ENCODE results near the gene ST3GAL5. TPM values are rescaled to one million over a fixed set of nuclear protein-coding genes. Genes with fewer than 3 reads are reported as not detected.
A peak's percentile ranks its signal among the peaks of the same experiment; 100 is the strongest.

Gene ST3GAL5
- total RNA-seq, 1 donor from 2014 or later, result 20.0 TPM

DNA sequence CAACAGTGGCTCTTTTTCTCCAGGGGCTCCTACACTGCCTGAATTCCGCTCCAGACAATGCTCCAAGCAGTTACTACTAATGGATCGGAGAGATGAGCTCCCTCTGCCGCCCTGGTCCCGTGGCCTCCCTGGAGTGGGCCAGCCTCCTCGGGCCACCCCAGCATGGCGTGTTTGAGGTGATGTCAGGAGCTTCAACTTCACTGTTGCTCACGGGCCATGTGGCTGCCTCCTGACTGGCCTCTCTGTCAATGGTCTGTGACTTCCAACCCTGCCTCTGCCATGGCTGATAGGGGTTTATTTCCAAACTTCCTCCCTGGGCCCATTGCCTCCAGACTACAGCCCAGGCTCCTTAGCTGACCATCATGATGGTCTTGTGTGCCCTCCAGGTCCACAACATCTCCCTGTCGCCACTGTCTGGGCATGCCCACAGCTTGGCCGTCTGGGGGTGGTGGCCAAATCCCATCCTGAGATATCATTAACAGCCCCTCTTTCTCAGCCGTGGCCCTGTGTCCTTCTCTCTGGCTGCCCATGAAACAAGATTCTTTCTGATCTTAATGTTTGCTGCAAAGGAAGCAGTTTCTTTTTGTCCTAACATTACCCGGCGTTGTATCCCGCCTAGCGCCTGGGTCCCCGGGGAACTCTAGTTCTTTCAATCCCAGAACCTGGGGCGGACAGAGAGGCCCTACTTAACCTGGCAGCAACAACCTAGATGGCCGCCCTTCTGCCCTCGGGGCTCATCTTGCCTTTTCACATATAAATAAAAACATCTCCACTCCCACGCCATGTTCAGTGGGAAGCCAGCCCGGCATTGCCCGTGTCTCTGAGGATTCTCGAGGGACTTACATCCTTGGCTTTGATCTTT lies 96.9 kb downstream of the ST3GAL5 start:
- H3K9ac ChIP-seq (ENCODE audit: low read length), result no peak overlapping the region
- H3K4me1 ChIP-seq (ENCODE audit: insufficient read depth, low read length), result peaks cover 23% of the 10 kb centered on the region
- H3K27ac Mint-ChIP-seq (ENCODE audit: unreplicated experiment), result no peak overlapping the region
- H4K20me1 ChIP-seq (ENCODE audit: insufficient read depth, low read length), result peaks cover 1% of the 10 kb centered on the region
- no peaks in the 10 kb centered on the region for H3K36me3 ChIP-seq (ENCODE audit: insufficient read depth, low read length)
- no peak overlapping the region for H3K4me3 Mint-ChIP-seq (ENCODE audit: unreplicated experiment)
- H3K4me2 ChIP-seq (ENCODE audit: low read length), result peak overlapping the region; percentile 30
- peaks cover 38% of the 10 kb centered on the region for H3K4me1 Mint-ChIP-seq (ENCODE audit: low read depth, unreplicated experiment)
- peaks cover 4% of the 10 kb centered on the region for H3K36me3 Mint-ChIP-seq (ENCODE audit: low read depth, unreplicated experiment)
- no peaks in the 10 kb centered on the region for H3K79me2 ChIP-seq (ENCODE audit: insufficient read depth, low read length)
- H3K9me3 ChIP-seq (ENCODE audit: insufficient read depth, low read depth, low read length), result no peaks in the 10 kb centered on the region
- H3K27ac ChIP-seq (ENCODE audit: low read depth, low read length), result no peak overlapping the region
- FAIRE-seq, result no peak
- peaks cover 47% of the 10 kb centered on the region for H3K27me3 Mint-ChIP-seq (ENCODE audit: low read depth, unreplicated experiment)
- peaks cover 7% of the 10 kb centered on the region for H3K27me3 ChIP-seq (ENCODE audit: insufficient read depth, low read length)
- no peak for DNase-seq (ENCODE audit: low read depth)
- no peak overlapping the region for H2AFZ ChIP-seq (ENCODE audit: low read depth, low read length)
- H3K9me3 Mint-ChIP-seq (ENCODE audit: unreplicated experiment), result no peaks in the 10 kb centered on the region
- no peak for TF ChIP-seq EZH2 (IDR thresholded peaks at IDR 0.05; ENCODE audit: insufficient read depth, low read length)
- no peak for TF ChIP-seq CTCF (IDR thresholded peaks at IDR 0.05; ENCODE audit: insufficient read depth, low read depth, low read length)
- H3K4me3 ChIP-seq (ENCODE audit: insufficient read depth, low read depth, low read length), result no peak overlapping the region

DNA sequence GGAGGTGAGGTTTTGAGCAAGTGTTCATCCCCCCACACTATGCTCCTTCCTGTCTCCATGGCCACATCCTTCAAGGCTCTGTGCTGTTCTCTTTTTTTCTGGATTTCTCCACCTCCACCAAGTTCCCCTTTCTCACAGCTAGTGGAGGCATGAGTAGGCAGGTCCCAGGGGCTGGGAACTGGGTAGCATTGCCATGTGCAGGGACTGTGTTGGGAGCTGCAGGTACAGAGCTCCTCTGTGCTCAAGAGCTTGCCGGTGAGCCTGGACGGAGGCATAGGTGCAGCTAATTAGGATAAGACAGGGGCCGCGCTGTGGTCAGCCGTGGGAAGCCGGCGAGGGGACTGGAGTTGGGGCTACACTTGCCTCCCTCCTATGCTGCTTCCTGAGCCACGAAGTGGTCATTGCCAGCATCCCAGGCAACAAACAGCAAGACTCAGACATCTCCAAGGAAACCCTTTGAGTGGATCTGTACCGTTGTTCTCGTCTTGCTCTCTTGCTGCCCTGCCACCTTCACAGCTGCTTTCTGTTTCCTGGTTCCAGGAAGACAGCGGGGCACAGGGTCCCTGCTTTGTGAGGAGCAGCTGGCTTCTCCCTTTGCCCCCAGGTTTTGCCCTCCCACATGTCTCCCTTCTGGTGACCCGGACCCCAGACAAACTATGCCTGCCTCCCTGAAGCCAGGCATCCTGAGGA lies 98.1 kb downstream of the ST3GAL5 start:
- H3K4me3 ChIP-seq (ENCODE audit: insufficient read depth, low read depth, low read length), result no peak overlapping the region
- H4K20me1 ChIP-seq (ENCODE audit: insufficient read depth, low read length), result peaks cover 12% of the 10 kb centered on the region
- no peak for DNase-seq (ENCODE audit: low read depth)
- no peaks in the 10 kb centered on the region for H3K36me3 ChIP-seq (ENCODE audit: insufficient read depth, low read length)
- Mint-ChIP-seq H3K36me3 (ENCODE audit: low read depth, unreplicated experiment) (peaks cover 4% of the 10 kb centered on the region), H3K4me3 (ENCODE audit: unreplicated experiment) (no peak overlapping the region), H3K4me1 (ENCODE audit: low read depth, unreplicated experiment) (peaks cover 35% of the 10 kb centered on the region), H3K27me3 (ENCODE audit: low read depth, unreplicated experiment) (peaks cover 47% of the 10 kb centered on the region), H3K9me3 (ENCODE audit: unreplicated experiment) (no peaks in the 10 kb centered on the region), H3K27ac (ENCODE audit: unreplicated experiment) (no peak overlapping the region)
- H2AFZ ChIP-seq (ENCODE audit: low read depth, low read length), result no peak overlapping the region
- no peaks in the 10 kb centered on the region for H3K9me3 ChIP-seq (ENCODE audit: insufficient read depth, low read depth, low read length)
- H3K4me1 ChIP-seq (ENCODE audit: insufficient read depth, low read length), result peaks cover 23% of the 10 kb centered on the region
- no peak overlapping the region for H3K27ac ChIP-seq (ENCODE audit: low read depth, low read length)
- no peak for FAIRE-seq
- H3K27me3 ChIP-seq (ENCODE audit: insufficient read depth, low read length), result peaks cover 7% of the 10 kb centered on the region
- no peak for TF ChIP-seq CTCF (IDR thresholded peaks at IDR 0.05; ENCODE audit: insufficient read depth, low read depth, low read length)
- no peak for TF ChIP-seq EZH2 (IDR thresholded peaks at IDR 0.05; ENCODE audit: insufficient read depth, low read length)
- no peaks in the 10 kb centered on the region for H3K79me2 ChIP-seq (ENCODE audit: insufficient read depth, low read length)
- no peak overlapping the region for H3K9ac ChIP-seq (ENCODE audit: low read length)
- no peak overlapping the region for H3K4me2 ChIP-seq (ENCODE audit: low read length)

Data from astrocyte (in vitro differentiated cells and primary cell).